K562 (cell line): ENCODE data around the gene ABHD4. TPM values are rescaled to one million over a fixed set of nuclear protein-coding genes. Genes with fewer than 3 reads are reported as not detected.

Experiments used
- CGGBP1 ChIP-seq: fragments of 250-450 bp; sonication (Bioruptor Pico); IDR thresholded peaks from 2 replicates; pipeline ENCODE4 v1.9.0; 2021; ENCODE audit warnings: mild to moderate bottlenecking
- DEAF1 ChIP-seq: fragments of 450-650 bp; formaldehyde crosslinking; IDR thresholded peaks from 2 replicates; pipeline ENCODE4 v1.4.0; 2020; ENCODE audit warnings: mild to moderate bottlenecking, moderate library complexity
- MAZ ChIP-seq, 2 experiments: fragments of 450-650 bp in 1 of 2; sonication (generic) in 1 of 2; formaldehyde crosslinking; IDR thresholded peaks in 1 of 2; conservative IDR thresholded peaks in 1 of 2; 2 replicates each; pipeline versions ENCODE4 v1.4.0 to v1.5.0; 2020; ENCODE audit warnings: mild to moderate bottlenecking in 1 of 2, missing genetic modification reagents in 1 of 2
- MED1 ChIP-seq: sonication (generic); formaldehyde crosslinking; IDR thresholded peaks from 2 replicates; pipeline ENCODE4 v1.8.1; 2023; ENCODE audit warnings: missing genetic modification reagents, borderline replicate concordance
- MIER1 ChIP-seq: fragments of 450-650 bp; IDR thresholded peaks from 2 replicates; pipeline ENCODE4 v1.6.1; 2016; ENCODE audit warnings: antibody characterized with exemption, mild to moderate bottlenecking, low read depth
- SMAD2 ChIP-seq: fragments of 150-350 bp; IDR thresholded peaks from 2 replicates; pipeline ENCODE4 v1.6.1; 2014; ENCODE audit warnings: low read depth, mild to moderate bottlenecking, low read length
- VEZF1 ChIP-seq: fragments of 200-800 bp; sonication (Bioruptor generic); IDR thresholded peaks from 2 replicates; pipeline ENCODE4 v1.6.1; 2017; ENCODE audit warnings: missing genetic modification characterization, missing compliant biosample characterization
- ZNF609 ChIP-seq: sonication (generic); formaldehyde crosslinking; IDR thresholded peaks from 2 replicates; pipeline ENCODE4 v1.8.1; 2023; ENCODE audit warnings: missing genetic modification reagents, mild to moderate bottlenecking, borderline replicate concordance
- polyA plus RNA-seq, 8 experiments: library from polyadenylated mRNA; depleted of rRNA in 4 of 8; stranded (reverse) in 5 of 8; unstranded in 3 of 8; fragments of >200 nt; fragmentation: Nextera tagmentation in 2 of 8; fragmentation: Illumina TruSeq in 1 of 8; extraction: Ambion mirVana in 2 of 8; extraction: Trizol in 1 of 8; gene quantifications; 2 replicates each; pipeline versions ENCODE4 v1.2.1 to v1.2.3, GENCODE V29; 2011 to 2014; ENCODE audit warnings: inconsistent platforms in 1 of 8, missing spikeins in 1 of 8
- total RNA-seq, 7 experiments: library from RNA; depleted of rRNA in 6 of 7; stranded (reverse); fragments of >200 nt in 6 of 7; fragmentation: Illumina TruSeq in 2 of 7; extraction: Trizol in 2 of 7; gene quantifications; 2 replicates each; pipeline versions ENCODE4 v1.2.1 to v1.2.3, GENCODE V29; 2011 to 2021; ENCODE audit warnings: low replicate concordance in 1 of 7
- TF ChIP-seq, protein P1 (sequence below), 3 experiments: fragments of 200-800 bp in 1 of 3; fragments of 250-450 bp in 1 of 3; fragments of 450-650 bp in 1 of 3; sonication (Bioruptor Pico) in 1 of 3; sonication (Bioruptor generic) in 1 of 3; formaldehyde crosslinking in 1 of 3; IDR thresholded peaks; 2 replicates each; pipeline versions ENCODE4 v1.6.1 to v1.8.0; 2016 to 2022; ENCODE audit warnings: mild to moderate bottlenecking in 2 of 3, missing genetic modification characterization in 2 of 3, missing compliant biosample characterization in 1 of 3, moderate library complexity in 1 of 3

ABHD4 gene
- total and polyA plus RNA-seq, 9 of the 15 experiments (the other 6 are each of a cell fraction or from before 2014, with no cell fraction given) = 3.6 to 12.0 (median 7.2) TPM

DNA sequence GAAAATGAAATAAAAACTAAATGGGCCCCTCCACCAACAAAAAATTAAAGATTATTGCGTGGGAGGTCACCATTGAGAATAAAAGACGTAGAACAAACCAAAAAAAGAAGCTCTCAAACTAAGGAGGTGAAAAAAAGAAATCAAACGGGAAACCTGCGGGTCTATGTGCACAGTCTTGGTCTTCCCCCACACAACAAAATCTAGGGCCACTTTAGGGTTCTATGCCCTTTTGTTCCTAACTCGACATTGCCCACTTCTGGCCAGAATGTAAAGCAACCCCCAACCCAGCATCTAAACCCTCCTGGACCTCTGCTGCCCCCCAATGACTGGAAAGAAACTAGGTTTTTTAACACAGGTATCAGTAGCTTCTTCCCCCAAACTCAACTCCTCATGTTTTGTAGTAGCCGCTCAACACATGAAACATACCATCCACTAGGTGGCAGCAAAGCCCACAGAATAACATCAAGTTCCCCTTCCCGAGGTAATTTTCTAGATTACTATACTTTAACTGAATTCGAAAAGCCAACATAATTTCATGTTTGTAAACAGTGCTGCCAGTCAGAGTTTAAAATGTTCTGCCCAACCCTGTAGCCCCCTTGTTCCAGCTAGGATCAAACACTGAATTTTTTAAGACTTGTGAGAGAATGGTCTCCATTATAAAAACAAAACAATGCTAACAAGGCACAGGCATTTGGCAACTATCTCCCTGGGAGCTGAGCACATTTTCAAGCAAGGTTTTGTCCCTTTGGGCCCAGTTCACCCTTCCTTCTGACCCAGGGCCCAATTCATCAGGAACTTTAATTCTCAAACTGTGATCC, 27.8 kb upstream of the ABHD4 start (continued):
- TF ChIP-seq, protein P1, sequence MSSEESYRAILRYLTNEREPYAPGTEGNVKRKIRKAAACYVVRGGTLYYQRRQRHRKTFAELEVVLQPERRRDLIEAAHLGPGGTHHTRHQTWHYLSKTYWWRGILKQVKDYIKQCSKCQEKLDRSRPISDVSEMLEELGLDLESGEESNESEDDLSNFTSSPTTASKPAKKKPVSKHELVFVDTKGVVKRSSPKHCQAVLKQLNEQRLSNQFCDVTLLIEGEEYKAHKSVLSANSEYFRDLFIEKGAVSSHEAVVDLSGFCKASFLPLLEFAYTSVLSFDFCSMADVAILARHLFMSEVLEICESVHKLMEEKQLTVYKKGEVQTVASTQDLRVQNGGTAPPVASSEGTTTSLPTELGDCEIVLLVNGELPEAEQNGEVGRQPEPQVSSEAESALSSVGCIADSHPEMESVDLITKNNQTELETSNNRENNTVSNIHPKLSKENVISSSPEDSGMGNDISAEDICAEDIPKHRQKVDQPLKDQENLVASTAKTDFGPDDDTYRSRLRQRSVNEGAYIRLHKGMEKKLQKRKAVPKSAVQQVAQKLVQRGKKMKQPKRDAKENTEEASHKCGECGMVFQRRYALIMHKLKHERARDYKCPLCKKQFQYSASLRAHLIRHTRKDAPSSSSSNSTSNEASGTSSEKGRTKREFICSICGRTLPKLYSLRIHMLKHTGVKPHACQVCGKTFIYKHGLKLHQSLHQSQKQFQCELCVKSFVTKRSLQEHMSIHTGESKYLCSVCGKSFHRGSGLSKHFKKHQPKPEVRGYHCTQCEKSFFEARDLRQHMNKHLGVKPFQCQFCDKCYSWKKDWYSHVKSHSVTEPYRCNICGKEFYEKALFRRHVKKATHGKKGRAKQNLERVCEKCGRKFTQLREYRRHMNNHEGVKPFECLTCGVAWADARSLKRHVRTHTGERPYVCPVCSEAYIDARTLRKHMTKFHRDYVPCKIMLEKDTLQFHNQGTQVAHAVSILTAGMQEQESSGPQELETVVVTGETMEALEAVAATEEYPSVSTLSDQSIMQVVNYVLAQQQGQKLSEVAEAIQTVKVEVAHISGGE (CRISPR knock-in tag; IDR thresholded peaks at IDR 0.05) = 0 out of 6 replicates have a peak, but pooled peaks of 1 of the 3 experiments have one; percentile 38
- TF ChIP-seq DEAF1 (CRISPR knock-in tag) = peak; percentile 87
- TF ChIP-seq SMAD2 = no peak
- TF ChIP-seq MED1 (CRISPR knock-in tag) = no peak
- no peak for TF ChIP-seq CGGBP1 (CRISPR knock-in tag)
- TF ChIP-seq VEZF1 = peak; percentile 38; the same call in 1 of the 2 replicates
- TF ChIP-seq MIER1 = no peak
- TF ChIP-seq MAZ (CRISPR knock-in tag; conservative IDR thresholded peaks at IDR 0.05 in 1 of 2, IDR thresholded peaks at IDR 0.05 in 1 of 2) = no peak
- no peak for TF ChIP-seq ZNF609 (CRISPR knock-in tag)
